Chondrocyte (in vitro differentiated cells): ENCODE data around the gene COA8. TPM values are rescaled to one million over a fixed set of nuclear protein-coding genes. Genes with fewer than 3 reads are reported as not detected.
A peak's percentile ranks its signal among the peaks of the same experiment; 100 is the strongest.

ENCODE experiments used
- DNase-seq: peaks from one replicate; pipeline ENCODE4 v3.0.0; 2021; ENCODE audit warnings: mixed read lengths, low spot score
- H3K27ac Mint-ChIP-seq: one replicate; pipeline ENCODE4 v1.8.0; 2021; ENCODE audit warnings: mild to moderate bottlenecking, moderate library complexity, mixed read lengths; ENCODE audit not compliant: unreplicated experiment
- H3K27me3 Mint-ChIP-seq: 2 replicates; pipeline ENCODE4 v1.8.0; 2021; ENCODE audit warnings: low read depth, mixed read lengths
- H3K36me3 Mint-ChIP-seq: 2 replicates; pipeline ENCODE4 v1.8.0; 2021; ENCODE audit warnings: low read depth, mixed read lengths
- H3K4me1 Mint-ChIP-seq: 2 replicates; pipeline ENCODE4 v1.8.0; 2021; ENCODE audit warnings: low read depth, mild to moderate bottlenecking, mixed read lengths
- H3K4me3 Mint-ChIP-seq: one replicate; pipeline ENCODE4 v1.8.0; 2021; ENCODE audit warnings: mild to moderate bottlenecking, moderate library complexity, mixed read lengths; ENCODE audit not compliant: unreplicated experiment
- H3K9me3 Mint-ChIP-seq: 2 replicates; pipeline ENCODE4 v1.8.0; 2021; ENCODE audit warnings: low read depth, mixed read lengths
- CTCF ChIP-seq: fragments of 200-600 bp; sonication (generic); IDR thresholded peaks from 2 replicates; pipeline ENCODE4 v1.5.0; 2021; ENCODE audit warnings: antibody characterized with exemption, mild to moderate bottlenecking, moderate library complexity
- total RNA-seq: library from RNA; stranded (reverse); gene quantifications from 3 replicates; pipeline ENCODE4 v1.2.1, GENCODE V29; 2021

The COA8 gene
- total RNA-seq, 1 donor from 2014 or later = 51.9 TPM

- Mint-ChIP-seq H3K4me1 (peaks cover 18% of the 10 kb centered on the region), H3K27me3 (no peaks in the 10 kb centered on the region), H3K9me3 (no peaks in the 10 kb centered on the region), H3K27ac (no peak overlapping the region), H3K4me3 (no peak overlapping the region), H3K36me3 (no peaks in the 10 kb centered on the region)
- no peak for TF ChIP-seq CTCF
- DNase-seq = no peak
Observed at GRCh38 chr14:103547455-103547940, 15.3 kb upstream of the COA8 start.

- peak; percentile 67 for DNase-seq
- Mint-ChIP-seq H3K27ac (no peak overlapping the region), H3K4me1 (peaks cover 23% of the 10 kb centered on the region), H3K27me3 (no peaks in the 10 kb centered on the region), H3K4me3 (no peak overlapping the region), H3K36me3 (no peaks in the 10 kb centered on the region), H3K9me3 (no peaks in the 10 kb centered on the region)
- TF ChIP-seq CTCF = no peak
Observed at GRCh38 chr14:103547941-103548462, 14.8 kb upstream of the COA8 start.

GRCh38 chr14:103548463-103549351 is 14.1 kb upstream of the COA8 start:
- Mint-ChIP-seq H3K4me3 (no peak overlapping the region), H3K36me3 (no peaks in the 10 kb centered on the region), H3K9me3 (no peaks in the 10 kb centered on the region), H3K27ac (no peak overlapping the region), H3K27me3 (no peaks in the 10 kb centered on the region), H3K4me1 (peaks cover 25% of the 10 kb centered on the region)
- no peak for TF ChIP-seq CTCF
- peak; percentile 89 for DNase-seq

GRCh38 chr14:103549361-103550311 is 13.1 kb upstream of the COA8 start:
- TF ChIP-seq CTCF = no peak
- Mint-ChIP-seq H3K36me3 (no peaks in the 10 kb centered on the region), H3K9me3 (no peaks in the 10 kb centered on the region), H3K4me1 (peaks cover 25% of the 10 kb centered on the region), H3K27me3 (no peaks in the 10 kb centered on the region), H3K27ac (no peak overlapping the region), H3K4me3 (no peak overlapping the region)
- DNase-seq = peak; percentile 83
